Dedifferentiated amniotic fluid mesenchymal stem cell (primary cell): ENCODE measurements around the gene MCU.

Experiments used
- DNase-seq: peaks from one replicate; pipeline ENCODE4 v3.0.0-alpha.2; 2016; ENCODE audit errors: extremely low spot score

MCU gene

GRCh38 chr10:72846238-72846637 lies 154.3 kb downstream of the MCU start:
- DNase-seq, result no peak

DNA sequence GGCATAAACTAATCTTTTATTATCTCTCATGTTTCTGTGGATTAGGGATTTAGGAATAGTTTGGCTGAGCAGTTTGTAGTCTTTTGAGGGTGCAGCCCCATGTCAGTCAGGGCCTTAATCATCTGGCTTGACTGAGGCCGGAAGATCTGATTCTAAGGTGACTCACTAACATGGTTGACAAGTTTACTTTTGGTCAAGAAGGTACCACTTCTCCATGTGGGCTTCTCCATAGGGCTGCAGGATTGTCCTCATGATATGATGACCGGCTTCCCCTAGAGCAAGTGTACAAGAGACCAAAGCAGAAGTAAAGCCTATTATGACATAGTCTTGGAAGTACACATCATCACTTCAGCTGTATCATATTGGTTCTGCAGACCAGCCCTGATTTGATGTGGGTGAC lies 155.7 kb downstream of the MCU start:
- DNase-seq, result no peak

GRCh38 chr10:72850861-72851260 lies 158.9 kb downstream of the MCU start:
- no peak for DNase-seq

DNA sequence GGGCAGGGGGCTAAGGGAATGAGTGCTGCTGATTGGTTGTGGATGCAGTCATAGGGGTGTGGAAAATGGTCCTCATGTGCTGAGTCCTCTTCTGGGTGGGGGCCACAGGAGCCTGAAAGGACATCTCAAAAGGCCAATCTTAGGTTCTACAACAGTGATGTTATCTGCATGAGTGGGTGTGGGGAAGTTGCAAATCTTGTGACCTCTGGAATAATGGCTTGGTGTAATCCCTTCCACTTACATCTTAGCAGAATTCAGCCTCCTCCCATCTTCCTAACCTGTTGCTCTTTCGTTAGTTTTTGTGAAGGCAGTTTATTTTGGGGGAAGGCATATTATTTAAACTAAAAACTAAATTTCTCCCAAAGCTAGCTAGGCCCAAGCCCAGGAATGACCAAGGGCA lies 159.6 kb downstream of the MCU start:
- DNase-seq, result no peak

GRCh38 chr10:72852508-72852907 lies 160.6 kb downstream of the MCU start:
- DNase-seq, result no peak

GRCh38 chr10:72855129-72855528 lies 163.2 kb downstream of the MCU start:
- DNase-seq, result no peak

- DNase-seq, result no peak
Observed at GRCh38 chr10:72855790-72856189, 163.8 kb downstream of the MCU start.

DNA sequence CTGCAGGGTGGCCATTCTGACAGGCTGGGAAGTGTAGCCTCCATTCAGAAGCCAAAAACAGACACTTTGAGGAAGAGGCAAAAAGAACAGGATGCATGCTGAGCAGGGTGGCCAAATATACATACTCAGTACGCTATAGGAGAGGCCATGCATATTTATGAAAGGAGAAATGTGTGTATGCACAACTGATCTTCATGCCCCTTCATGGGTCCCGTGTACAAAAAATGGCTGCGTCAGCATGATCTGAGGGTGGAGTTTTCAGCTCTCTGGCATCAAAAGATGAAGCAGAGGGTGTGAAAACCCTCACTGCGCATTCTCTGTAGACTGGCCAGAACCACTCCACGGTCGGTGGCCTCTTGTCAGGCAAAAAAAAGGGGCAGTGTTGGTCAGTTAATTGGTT lies 166.1 kb downstream of the MCU start:
- DNase-seq, result no peak

GRCh38 chr10:72862957-72863356 lies 171.0 kb downstream of the MCU start:
- DNase-seq, result no peak

DNA sequence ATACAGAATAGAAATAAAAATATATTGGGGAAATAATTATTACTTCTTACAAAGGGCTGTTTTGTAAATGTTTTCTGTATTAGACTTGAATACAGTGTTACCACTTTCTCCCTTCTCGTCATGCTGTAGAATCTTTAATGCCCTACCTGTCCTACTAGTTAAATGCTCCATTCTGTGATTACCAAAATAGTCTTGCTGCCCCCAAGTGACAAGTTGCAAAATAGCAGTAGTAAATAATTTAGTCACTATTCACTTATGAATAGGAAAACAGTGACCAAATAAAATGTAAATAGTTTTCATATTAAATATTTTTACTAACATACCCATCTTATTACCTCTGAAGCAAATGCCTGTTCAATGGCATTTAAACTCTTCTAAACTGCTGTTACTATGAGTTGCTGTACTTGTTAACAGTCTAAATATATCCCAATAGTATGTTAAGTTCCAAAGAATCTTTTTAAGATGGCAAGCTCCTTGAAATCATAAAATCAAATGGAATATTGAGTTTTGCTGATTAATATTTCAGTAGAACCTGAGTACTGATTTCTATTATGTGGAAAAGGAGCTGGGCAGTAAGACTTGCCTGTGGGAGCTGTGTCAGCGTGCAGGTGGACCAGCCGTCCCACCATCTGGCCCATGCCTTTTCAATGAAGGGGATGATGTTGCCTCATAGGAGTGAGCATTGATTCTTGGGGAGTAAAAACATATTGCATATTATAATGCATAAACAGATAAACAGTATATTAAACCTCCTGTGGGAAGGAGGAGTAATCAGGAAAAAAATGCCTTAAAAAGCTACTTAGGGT lies 183.5 kb downstream of the MCU start:
- no peak for DNase-seq

DNA sequence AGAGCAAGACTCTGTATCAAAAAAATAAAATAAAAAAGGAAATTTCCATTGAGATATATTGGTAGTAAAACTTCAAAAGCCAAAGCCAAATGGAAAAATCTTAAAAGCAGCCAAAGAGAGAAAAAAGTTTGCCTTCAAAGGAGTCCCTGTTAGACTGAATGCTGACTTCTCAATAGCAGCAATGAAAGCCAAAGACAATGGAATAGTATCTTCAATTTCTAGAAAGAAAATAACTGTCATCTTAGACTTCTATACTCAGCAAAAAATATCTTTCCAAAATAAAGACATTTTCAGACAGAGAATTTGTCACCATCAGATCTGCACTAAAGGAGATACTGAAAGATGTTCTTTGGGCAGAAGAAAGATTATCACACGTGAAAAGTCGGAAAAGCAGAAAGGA lies 187.3 kb downstream of the MCU start:
- DNase-seq, result no peak

DNA sequence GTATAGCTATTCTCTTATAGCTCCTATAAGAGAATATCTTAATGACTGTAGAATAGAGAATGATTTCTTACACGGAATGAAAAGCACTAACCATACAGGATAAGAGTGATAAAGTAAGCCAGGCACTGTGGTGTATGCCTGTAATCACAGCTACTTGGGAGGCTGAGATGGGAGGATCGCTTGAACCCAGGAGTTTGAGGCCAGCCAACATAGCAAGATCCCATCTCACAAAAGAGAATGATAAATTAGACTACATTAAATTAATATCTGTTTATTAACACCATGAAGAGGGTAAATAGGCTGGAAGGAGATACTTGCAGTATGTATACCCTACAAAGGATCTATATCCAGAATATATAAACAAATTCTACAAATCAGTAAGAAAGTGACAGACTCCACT lies 189.3 kb downstream of the MCU start:
- no peak for DNase-seq

GRCh38 chr10:72883861-72884260 lies 191.9 kb downstream of the MCU start:
- DNase-seq, result no peak

DNA sequence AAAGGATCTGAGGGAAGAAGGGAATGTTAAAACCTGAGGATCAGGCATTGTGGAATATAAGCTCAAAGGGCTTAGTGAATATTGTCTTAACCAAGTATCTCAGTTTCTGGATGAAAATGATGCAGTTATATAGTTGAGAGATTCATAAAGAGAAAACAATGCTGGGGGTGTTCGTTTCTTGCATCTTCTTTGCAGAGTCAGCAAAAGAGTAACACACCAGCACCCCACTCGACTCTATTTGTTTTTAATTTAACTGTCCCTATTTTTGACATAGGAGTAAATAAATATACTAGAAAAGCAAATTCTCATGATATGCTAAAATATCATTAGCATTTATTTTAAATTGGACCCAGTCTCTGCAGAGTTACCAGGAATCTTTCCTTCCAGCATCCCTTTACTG lies 194.0 kb downstream of the MCU start:
- DNase-seq, result no peak

DNA sequence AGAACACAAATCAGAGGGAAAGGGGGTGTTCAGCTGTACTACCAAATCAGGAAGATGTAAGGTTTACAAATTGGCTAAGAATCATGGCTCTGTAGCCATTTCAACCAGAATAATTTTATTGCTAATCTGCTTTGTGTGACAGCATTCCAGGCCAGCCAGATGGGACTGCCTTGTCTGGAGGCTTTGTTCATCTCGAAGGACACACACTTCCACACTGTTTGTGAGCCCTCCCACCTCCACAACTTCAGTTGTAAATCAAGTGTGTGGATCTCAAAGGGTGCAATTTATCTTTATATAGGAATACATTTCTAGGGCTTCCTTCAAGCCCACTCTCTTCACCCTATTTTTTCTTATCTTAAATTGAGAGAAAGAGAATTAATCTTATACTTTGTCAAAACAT lies 194.7 kb downstream of the MCU start:
- no peak for DNase-seq

DNA sequence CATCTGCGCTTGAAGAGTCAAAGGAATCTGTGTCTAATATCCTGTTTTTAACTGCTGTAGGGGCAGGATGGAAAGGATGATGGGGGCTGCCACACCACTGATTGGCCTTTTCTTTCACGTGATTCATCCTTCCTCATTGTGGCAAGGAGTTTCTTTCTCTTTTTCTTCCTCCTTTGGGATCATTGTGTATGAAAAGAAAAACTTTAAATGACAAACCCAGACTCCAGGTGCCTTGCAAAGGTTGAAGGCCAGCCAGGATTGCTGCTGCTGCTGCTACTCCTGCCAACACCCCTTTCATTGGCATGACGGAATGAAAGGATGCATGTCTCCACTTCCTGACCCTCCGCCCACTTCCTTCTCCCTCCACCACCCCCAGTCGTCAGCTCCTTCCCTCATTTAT lies 195.1 kb downstream of the MCU start:
- no peak for DNase-seq

GRCh38 chr10:72888151-72888638 lies 196.3 kb downstream of the MCU start:
- DNase-seq, result no peak

DNA sequence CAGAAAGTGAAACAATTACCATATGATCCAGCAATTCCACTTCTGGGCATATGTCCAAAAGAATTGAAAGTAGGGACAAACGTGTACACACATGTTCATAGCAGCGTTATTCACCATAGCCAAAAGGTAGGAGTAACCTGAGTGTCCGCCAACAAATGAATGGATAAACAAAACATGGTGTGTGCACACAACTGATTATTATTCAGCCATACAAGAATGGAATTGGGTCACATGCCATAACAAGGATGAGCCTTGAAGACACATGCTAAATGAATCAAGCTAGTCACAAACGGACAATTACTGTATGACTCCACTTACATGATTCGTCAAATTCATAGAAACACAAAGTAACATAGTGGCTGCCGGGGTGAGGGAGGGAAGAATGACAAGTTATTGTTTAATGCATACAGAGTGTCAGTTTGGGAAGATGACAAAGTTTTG lies 197.5 kb downstream of the MCU start:
- no peak for DNase-seq

GRCh38 chr10:72890086-72890485 lies 198.1 kb downstream of the MCU start:
- DNase-seq, result no peak

GRCh38 chr10:72893136-72893798 lies 201.3 kb downstream of the MCU start, which contains the start of gene OIT3:
Gene OIT3 (plus strand): TSS chr10:72893739. CDS start chr10:72893799, 60 bp downstream.
- no peak for DNase-seq

- DNase-seq, result no peak
Observed at GRCh38 chr10:72895236-72895850, 203.4 kb downstream of the MCU start.

GRCh38 chr10:72898616-72899015 lies 206.7 kb downstream of the MCU start:
- no peak for DNase-seq

DNA sequence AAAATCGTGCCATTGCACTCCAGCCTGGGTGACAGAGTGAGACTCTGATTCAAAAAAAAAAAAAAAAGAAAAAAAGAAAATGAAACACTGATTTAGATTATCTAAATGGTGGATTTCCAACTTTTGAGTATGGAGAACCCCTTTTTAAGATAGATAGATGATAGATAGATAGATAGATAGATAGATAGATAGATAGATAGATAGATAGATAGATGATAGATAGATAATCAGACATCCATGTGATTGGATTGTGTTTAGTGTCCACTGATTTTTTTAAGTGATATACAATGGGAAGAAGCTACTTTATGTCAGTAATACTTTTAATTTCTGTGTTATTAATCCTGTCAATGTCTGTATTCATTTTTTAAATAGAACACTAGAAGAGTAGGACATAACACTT lies 207.6 kb downstream of the MCU start:
- DNase-seq, result no peak
